ENCODE measurements around the gene IGFBP5.

GRCh38 chr2:216670266-216671080 lies 24.9 kb downstream of the IGFBP5 start:
- TF ChIP-seq, protein P1, sequence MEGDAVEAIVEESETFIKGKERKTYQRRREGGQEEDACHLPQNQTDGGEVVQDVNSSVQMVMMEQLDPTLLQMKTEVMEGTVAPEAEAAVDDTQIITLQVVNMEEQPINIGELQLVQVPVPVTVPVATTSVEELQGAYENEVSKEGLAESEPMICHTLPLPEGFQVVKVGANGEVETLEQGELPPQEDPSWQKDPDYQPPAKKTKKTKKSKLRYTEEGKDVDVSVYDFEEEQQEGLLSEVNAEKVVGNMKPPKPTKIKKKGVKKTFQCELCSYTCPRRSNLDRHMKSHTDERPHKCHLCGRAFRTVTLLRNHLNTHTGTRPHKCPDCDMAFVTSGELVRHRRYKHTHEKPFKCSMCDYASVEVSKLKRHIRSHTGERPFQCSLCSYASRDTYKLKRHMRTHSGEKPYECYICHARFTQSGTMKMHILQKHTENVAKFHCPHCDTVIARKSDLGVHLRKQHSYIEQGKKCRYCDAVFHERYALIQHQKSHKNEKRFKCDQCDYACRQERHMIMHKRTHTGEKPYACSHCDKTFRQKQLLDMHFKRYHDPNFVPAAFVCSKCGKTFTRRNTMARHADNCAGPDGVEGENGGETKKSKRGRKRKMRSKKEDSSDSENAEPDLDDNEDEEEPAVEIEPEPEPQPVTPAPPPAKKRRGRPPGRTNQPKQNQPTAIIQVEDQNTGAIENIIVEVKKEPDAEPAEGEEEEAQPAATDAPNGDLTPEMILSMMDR (conservative IDR thresholded peaks at IDR 0.05): no peak
- TF ChIP-seq ZFX (IDR thresholded peaks at IDR 0.05): no peak

All from C4-2B (cell line).